ENCODE measurements around the gene LRRC4C.

LRRC4C gene

GRCh38 chr11:41134971-41135370 lies 324.5 kb downstream of the LRRC4C start:
- Histone ChIP-seq H3K4me1 (no peaks in the 10 kb centered on the region), H3K4me3 (no peak overlapping the region), H3K9ac (no peak overlapping the region), H3K27ac (no peak overlapping the region), H3K9me3 (replicated peaks in 1 of 11) (no peaks in the 10 kb centered on the region), H3K4me2 (no peak overlapping the region), H4K20me1 (no peaks in the 10 kb centered on the region), H3K36me3 (no peaks in the 10 kb centered on the region), H3K27me3 (no peaks in the 10 kb centered on the region)
- TF ChIP-seq Cebpa-rat (IDR thresholded peaks at IDR 0.05): no peak

GRCh38 chr11:41133023-41133422 lies 326.4 kb downstream of the LRRC4C start:
- Histone ChIP-seq H3K36me3 (no peaks in the 10 kb centered on the region), H3K27ac (no peak overlapping the region), H3K27me3 (no peaks in the 10 kb centered on the region), H3K9me3 (replicated peaks in 1 of 11) (no peaks in the 10 kb centered on the region), H4K20me1 (no peaks in the 10 kb centered on the region), H3K4me3 (no peak overlapping the region), H3K9ac (no peak overlapping the region), H3K4me2 (no peak overlapping the region), H3K4me1 (no peaks in the 10 kb centered on the region)
- TF ChIP-seq Cebpa-rat (IDR thresholded peaks at IDR 0.05): no peak

- Histone ChIP-seq H3K36me3 (no peaks in the 10 kb centered on the region), H3K4me3 (no peak overlapping the region), H3K27ac (no peak overlapping the region), H4K20me1 (no peaks in the 10 kb centered on the region), H3K9ac (no peak overlapping the region), H3K4me1 (peaks cover 0 to 8% (median 0%) of the 10 kb centered on the region in 10 experiments; a peak in 1 of 20 replicates), H3K9me3 (replicated peaks in 1 of 11) (no peaks in the 10 kb centered on the region), H3K4me2 (no peak overlapping the region), H3K27me3 (no peaks in the 10 kb centered on the region)
- TF ChIP-seq Cebpa-rat (IDR thresholded peaks at IDR 0.05): no peak
Measured at GRCh38 chr11:41121600-41121999, 337.9 kb downstream of the LRRC4C start.

DNA sequence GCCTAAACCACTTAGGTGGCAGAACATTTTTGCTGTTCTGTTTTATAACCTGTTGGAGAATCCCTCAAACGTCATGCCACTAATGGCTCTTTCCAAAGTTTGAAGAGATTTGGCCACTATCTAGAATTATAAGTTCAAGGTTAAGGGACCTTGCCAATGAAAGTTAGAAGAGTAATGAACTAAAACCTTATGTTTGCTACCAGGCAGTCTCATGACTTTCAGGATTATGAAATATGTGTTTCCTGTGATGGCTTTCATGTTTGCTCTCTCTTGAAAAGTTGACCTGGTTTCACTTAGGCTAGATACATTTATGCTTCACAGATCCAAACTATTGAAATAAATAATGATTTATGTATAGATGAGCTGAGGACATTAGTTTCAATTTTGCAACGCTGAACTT lies 340.0 kb downstream of the LRRC4C start:
- no peak overlapping the region for H3K4me3 ChIP-seq
- H3K27me3 ChIP-seq: no peaks in the 10 kb centered on the region
- H3K4me1 ChIP-seq: peaks cover 0 to 8% (median 0%) of the 10 kb centered on the region in 10 experiments; a peak in 1 of 20 replicates
- peak overlapping the region in 2 of 11 experiments; percentile 7 to 14; a peak in 1 of 22 replicates for H3K4me2 ChIP-seq
- H3K9ac ChIP-seq: no peak overlapping the region
- H3K9me3 ChIP-seq (replicated peaks in 1 of 11): no peaks in the 10 kb centered on the region
- H3K27ac ChIP-seq: no peak overlapping the region
- no peaks in the 10 kb centered on the region for H4K20me1 ChIP-seq
- no peak for TF ChIP-seq Cebpa-rat (IDR thresholded peaks at IDR 0.05)
- no peaks in the 10 kb centered on the region for H3K36me3 ChIP-seq

DNA sequence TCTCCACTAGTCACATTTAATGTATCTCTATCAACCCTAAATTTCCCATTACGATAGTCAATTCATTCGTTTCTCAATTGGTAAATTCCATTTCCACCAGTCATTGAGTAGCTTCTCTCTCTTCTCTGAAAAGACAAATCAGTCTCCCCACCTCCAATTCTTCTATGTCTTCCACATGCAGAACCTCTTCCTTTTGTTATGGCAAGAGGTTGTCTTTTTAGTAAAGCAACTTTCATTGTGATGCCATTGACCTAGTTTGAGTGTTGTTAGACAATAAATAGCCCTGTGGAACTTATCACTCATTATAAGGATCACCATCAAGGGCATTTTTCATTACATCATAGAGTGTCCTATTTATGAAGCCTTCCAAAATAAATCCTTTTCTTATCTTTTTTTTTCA lies 340.9 kb downstream of the LRRC4C start:
- Histone ChIP-seq H3K27ac (no peak overlapping the region), H3K4me1 (peaks cover 0 to 8% (median 0%) of the 10 kb centered on the region in 10 experiments; a peak in 1 of 20 replicates), H3K4me2 (no peak overlapping the region), H3K4me3 (no peak overlapping the region), H3K27me3 (no peaks in the 10 kb centered on the region), H3K36me3 (no peaks in the 10 kb centered on the region), H3K9me3 (replicated peaks in 1 of 11) (no peaks in the 10 kb centered on the region), H4K20me1 (no peaks in the 10 kb centered on the region), H3K9ac (no peak overlapping the region)
- no peak for TF ChIP-seq Cebpa-rat (IDR thresholded peaks at IDR 0.05)

GRCh38 chr11:41116970-41117369 lies 342.5 kb downstream of the LRRC4C start:
- Histone ChIP-seq H3K4me3 (no peak overlapping the region), H3K36me3 (no peaks in the 10 kb centered on the region), H3K4me2 (no peak overlapping the region), H4K20me1 (no peaks in the 10 kb centered on the region), H3K9me3 (replicated peaks in 1 of 11) (no peaks in the 10 kb centered on the region), H3K9ac (no peak overlapping the region), H3K4me1 (peaks cover 0 to 8% (median 0%) of the 10 kb centered on the region in 10 experiments; a peak in 1 of 20 replicates), H3K27ac (no peak overlapping the region), H3K27me3 (no peaks in the 10 kb centered on the region)
- no peak for TF ChIP-seq Cebpa-rat (IDR thresholded peaks at IDR 0.05)

- Histone ChIP-seq H3K9me3 (replicated peaks in 1 of 11) (no peaks in the 10 kb centered on the region), H3K27ac (no peak overlapping the region), H3K36me3 (no peaks in the 10 kb centered on the region), H3K4me2 (no peak overlapping the region), H3K9ac (no peak overlapping the region), H3K4me1 (peaks cover 0 to 8% (median 0%) of the 10 kb centered on the region in 10 experiments; a peak in 1 of 20 replicates), H3K27me3 (no peaks in the 10 kb centered on the region), H4K20me1 (no peaks in the 10 kb centered on the region), H3K4me3 (no peak overlapping the region)
- TF ChIP-seq Cebpa-rat (IDR thresholded peaks at IDR 0.05): no peak
Measured at GRCh38 chr11:41115066-41115465, 344.4 kb downstream of the LRRC4C start.

DNA sequence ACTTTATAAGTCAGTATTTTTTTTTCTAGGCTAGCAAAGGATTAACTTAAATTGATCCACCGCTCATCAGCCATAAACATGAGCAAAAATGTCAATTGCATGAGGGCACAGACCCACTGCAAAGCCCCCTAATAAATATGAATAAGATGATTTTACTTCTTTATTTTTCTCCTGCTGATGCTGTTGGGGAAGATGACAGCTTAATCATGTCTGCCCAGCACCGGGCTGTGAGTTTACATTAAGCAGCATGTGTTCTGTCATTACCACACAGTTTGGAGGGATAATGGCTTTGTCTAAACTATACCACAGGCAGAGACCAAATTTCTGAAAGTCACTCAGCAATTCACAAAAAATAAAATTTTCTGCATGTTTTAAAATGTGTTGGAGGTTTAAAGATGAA lies 346.3 kb downstream of the LRRC4C start:
- H3K9ac ChIP-seq: no peak overlapping the region
- H3K4me2 ChIP-seq: no peak overlapping the region
- H4K20me1 ChIP-seq: no peaks in the 10 kb centered on the region
- H3K36me3 ChIP-seq: no peaks in the 10 kb centered on the region
- no peak overlapping the region for H3K4me3 ChIP-seq
- no peaks in the 10 kb centered on the region for H3K27me3 ChIP-seq
- H3K9me3 ChIP-seq (replicated peaks in 1 of 11): no peaks in the 10 kb centered on the region
- TF ChIP-seq Cebpa-rat (IDR thresholded peaks at IDR 0.05): no peak
- H3K4me1 ChIP-seq: no peaks in the 10 kb centered on the region
- H3K27ac ChIP-seq: no peak overlapping the region

DNA sequence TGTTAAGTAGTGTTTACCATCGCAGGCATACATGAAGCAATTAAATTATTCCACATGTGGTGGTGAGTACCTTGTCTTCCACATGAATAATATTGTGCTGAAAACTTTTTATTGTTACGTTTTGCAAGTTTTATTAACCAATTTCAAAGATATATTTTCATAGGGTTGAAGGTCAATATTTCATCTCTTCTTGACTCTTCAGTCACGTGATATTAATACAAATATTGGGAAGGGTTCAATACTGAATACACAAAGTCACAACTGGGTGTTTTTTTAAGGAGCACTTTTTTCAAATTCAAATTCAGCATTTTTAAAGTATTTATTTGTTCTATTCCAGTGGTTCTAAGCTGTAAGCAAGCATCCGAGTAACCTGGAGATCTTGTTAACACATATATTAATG lies 348.9 kb downstream of the LRRC4C start:
- H3K36me3 ChIP-seq: no peaks in the 10 kb centered on the region
- no peaks in the 10 kb centered on the region for H3K27me3 ChIP-seq
- no peak overlapping the region for H3K9ac ChIP-seq
- no peak overlapping the region for H3K4me3 ChIP-seq
- no peaks in the 10 kb centered on the region for H4K20me1 ChIP-seq
- no peak overlapping the region for H3K27ac ChIP-seq
- no peaks in the 10 kb centered on the region for H3K4me1 ChIP-seq
- H3K4me2 ChIP-seq: no peak overlapping the region
- no peaks in the 10 kb centered on the region for H3K9me3 ChIP-seq (replicated peaks in 1 of 11)
- TF ChIP-seq Cebpa-rat (IDR thresholded peaks at IDR 0.05): no peak

GRCh38 chr11:41102471-41102870 lies 357.0 kb downstream of the LRRC4C start:
- H3K36me3 ChIP-seq: no peaks in the 10 kb centered on the region
- H3K4me3 ChIP-seq: no peak overlapping the region
- H3K9ac ChIP-seq: no peak overlapping the region
- TF ChIP-seq Cebpa-rat (IDR thresholded peaks at IDR 0.05): no peak
- H3K27ac ChIP-seq: no peak overlapping the region
- H3K4me1 ChIP-seq: no peaks in the 10 kb centered on the region
- H3K9me3 ChIP-seq (replicated peaks in 1 of 11): no peaks in the 10 kb centered on the region
- no peak overlapping the region for H3K4me2 ChIP-seq
- H4K20me1 ChIP-seq: no peaks in the 10 kb centered on the region
- no peaks in the 10 kb centered on the region for H3K27me3 ChIP-seq
